GM19468 (cell line): ENCODE data around the gene LRRFIP2.
"Not testable (repeated sequence)": the region's sequence is repeated elsewhere in the genome, so short reads cannot be mapped to it uniquely, and the experiment has no call there.

Source experiments
- ATAC-seq: cut with Tn5 transposase; IDR thresholded peaks from one replicate; pipeline ENCODE4 v1.9.1; 2021; ENCODE audit warnings: mild to moderate bottlenecking, moderate library complexity, moderate number of reproducible peaks; ENCODE audit not compliant: unreplicated experiment; ENCODE audit errors: extremely low read depth

The LRRFIP2 gene

DNA sequence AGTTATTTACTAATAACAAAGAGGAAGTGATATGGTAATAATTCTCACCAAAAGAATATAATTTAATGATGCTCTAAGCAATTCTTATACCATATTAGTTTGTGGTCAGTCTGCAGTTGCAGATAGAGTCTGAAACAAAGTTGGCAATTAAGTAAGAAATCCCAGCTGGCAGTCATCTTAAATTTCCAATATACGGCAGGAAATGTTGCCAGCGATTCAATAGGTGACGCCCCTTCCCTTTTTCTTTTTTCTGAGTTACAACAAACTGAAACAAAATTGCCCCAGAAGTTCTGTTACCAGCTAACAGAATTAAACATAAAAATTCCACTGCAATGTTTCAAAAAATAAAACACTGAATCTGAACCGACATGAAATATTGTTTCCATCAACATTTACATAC lies 26.7 kb downstream of the LRRFIP2 start:
- ATAC-seq, result no peak

DNA sequence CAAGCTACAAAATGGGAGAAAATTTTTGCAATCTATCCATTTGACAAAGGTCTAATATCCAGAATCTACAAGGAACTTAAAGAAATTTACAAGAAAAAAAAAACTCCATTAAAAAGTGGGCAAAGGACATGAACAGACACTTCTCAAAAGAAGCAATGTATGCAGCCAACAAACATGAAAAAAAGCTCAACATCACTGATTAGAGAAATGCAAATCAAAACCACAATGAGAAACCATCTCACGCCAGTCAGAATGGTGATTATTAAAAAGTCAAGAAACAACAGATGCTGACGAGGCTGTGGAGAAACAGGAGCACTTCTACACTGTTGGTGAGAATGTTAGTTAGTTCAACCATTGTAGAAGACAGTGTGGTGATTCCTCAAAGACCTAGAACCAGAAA lies 27.5 kb downstream of the LRRFIP2 start:
- not testable (repeated sequence) for ATAC-seq

DNA sequence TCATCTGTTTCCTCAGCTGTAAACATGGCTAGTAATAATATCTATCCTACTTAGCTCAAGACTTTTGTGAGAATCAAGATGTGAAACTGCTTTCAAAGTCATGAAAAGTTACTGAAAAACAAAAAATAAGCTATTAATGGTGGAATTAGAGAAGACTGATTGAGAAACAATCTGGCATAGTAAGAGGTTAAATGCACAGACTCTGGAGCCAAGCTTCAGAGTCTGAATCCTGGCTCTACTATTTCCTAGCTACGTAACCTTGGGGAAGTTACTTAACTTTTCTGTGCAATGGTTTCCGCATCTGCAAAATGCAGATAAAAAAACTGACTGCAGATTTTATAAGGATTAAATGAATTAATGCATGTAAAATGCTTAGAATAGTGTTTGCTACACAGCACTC lies 28.8 kb downstream of the LRRFIP2 start:
- ATAC-seq, result no peak

DNA sequence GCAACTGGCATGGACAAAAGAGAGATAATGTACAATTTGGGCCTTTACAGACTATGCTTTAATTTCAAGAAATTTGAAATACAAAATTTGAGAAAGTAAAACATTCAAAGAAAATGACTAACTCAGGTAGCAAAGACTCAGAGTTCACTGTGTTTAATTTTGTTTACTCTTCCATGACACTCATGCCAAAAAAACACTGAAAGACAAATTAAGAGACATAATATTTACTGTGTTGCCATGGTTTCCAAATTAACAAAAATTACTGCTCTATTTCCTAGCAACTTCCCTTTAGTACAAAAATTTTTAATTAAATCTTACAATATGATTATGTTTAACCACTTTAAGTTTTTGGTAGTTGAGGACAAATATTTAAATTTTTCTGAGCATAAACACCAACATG lies 29.6 kb downstream of the LRRFIP2 start:
- ATAC-seq, result no peak

DNA sequence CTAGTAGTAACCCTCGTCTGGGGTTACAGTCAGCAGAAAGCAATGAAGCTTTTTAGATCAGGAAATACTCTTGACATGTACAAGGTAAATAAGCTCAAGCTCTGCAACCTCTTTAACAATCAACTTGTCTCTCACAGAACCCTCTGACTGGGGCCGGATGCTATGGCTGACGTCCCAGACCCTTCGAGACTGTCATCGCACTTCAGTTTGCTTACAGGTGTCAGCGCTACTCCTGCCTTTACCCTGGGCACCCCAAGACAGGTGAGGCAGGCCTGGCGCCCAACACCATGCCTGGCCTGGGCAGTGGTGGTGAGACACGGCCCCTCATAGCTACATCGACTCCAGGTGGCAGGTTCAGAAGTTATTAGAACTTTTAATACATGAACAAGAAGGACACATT lies 30.6 kb downstream of the LRRFIP2 start:
- no peak for ATAC-seq

DNA sequence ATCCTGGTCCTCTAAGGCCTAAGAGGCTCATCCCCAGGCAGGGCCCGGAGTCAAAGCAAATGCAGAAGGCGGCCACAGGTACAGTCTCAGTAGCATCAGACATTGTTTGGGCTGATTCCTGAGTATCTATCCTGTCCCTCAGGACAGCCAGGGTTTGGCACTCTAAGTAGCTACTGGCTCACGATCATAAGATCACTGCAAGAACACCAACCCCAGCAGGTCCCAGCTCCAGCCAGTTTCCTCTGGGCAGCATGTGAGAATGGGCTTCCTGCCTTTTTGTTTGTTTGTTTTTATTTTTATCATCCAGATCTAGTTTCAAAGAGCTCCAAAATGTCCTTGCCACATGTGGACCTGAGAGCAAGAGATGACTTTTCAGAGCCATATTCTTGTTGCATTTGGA lies 32.7 kb downstream of the LRRFIP2 start:
- no peak for ATAC-seq

DNA sequence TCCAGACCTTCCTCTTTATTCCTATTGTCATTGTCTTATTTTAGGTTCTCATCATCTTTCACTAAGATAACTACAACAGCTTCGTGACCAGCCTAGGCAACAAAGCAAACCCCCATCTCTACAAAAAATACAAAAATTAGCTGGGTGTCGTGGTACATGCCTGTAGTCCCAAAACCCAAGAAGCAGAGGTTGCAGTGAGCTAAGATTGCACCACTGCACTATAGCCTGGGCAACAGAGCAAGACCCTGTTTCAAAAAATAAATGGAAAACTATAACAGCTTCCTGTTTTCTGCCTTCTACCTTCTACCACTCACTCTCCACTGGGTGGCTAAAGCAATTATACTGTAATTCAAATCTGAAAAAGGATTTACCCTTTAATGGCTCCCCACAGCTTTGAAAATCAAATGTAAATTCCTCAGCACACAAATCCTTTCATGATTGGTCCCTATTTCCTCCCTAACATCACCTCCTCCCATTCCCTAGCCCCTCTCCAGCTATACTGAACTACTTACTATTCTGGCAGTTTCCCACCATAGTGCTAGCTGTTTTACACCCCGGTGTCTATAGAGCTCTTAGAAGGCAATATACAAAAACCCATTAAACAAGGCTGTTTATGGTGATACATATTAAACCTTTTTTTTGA lies 33.4 kb downstream of the LRRFIP2 start:
- ATAC-seq, result no peak

DNA sequence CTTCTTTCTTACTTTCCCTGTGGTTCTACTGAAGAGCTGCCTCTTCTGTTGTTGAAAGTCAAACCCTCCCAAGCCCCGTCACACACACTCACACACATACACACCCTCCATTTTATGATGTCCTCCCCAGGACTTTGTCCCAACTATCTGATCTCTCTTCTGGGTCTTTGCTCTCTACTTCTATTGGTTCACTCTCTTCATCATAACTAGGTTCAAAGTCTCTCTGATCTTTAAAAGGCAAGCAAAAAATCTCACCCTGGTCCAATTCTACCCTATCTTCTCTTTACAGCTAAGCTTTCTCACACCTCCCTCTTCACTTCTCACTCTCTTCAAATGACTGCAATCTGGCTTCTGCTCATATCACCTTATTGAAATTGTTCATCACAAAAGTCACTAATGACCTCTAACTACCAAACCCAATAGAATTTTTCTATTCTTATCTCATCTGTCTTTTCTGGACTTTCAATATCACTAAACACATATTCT lies 34.8 kb downstream of the LRRFIP2 start:
- ATAC-seq, result no peak

DNA sequence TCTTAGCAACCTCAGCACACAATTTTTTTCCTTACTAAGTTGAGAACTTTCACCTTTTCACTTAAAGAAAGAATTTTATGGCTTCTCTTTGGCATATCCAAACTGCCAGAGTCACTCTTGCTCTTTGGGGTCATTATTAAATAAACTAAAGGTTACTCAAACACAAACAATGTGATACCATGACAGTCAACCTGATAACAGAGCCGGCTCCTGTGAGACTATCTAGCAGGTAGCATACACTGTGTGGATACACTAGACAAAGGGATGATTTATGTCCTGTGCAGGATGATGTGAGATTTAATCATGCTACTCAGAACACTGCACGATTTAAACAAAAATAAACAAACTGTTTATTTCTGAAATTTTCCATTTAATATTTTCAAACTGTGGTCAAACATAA lies 35.6 kb downstream of the LRRFIP2 start:
- ATAC-seq, result no peak

DNA sequence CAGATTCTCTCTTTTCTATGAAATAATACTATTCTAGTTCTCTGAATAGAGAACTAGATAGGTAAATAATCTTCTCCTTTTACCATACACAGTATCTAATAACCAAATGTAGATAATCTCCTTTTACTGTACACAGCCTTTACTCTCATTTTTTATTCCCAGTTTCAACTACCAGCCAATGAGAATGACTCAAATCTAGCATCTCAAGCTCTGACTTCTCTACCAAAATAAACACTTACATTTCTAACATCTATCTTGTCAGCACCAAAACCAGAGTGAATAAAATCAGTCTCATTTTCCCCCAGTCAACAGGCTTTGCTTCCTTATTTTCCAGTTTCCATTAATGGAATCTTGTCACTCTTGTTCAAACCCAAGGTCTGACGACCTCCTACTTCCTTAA lies 36.9 kb downstream of the LRRFIP2 start:
- no peak for ATAC-seq

DNA sequence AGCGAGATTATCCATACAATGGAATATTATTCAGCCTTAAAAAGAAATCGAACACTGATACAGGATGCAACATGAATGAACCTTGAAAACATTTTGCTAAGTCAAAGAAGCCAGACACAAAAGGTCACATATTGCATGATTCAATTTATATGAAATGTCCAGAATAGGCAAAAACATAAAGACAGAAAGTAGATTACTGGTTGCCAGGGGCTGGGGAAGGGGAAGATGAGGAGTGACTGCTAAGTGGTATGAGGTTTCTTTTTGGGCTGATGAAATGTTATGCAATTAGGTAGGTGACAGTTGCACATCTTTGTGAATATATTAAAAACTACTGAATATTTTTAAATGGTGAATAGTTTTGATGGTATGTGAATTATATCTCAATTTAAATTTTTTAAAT lies 38.3 kb downstream of the LRRFIP2 start:
- no peak for ATAC-seq

DNA sequence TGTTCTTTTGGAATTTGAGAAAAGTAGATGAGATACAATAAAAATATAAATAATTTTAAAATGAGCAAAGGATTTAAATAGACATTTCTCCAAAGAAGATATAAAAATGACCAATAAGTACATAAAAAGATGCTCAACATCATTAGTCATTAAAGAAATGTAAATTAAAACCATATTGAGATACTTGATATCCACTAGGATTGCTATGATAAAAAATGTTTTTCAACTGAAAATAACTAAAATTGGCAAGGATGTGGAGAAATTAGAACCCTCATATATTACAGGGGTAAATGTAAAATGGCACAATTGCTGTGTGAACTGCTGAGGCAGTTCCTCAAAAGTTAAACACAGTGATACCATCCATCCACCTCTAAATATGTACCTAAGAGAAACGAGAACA lies 38.8 kb downstream of the LRRFIP2 start:
- no peak for ATAC-seq

DNA sequence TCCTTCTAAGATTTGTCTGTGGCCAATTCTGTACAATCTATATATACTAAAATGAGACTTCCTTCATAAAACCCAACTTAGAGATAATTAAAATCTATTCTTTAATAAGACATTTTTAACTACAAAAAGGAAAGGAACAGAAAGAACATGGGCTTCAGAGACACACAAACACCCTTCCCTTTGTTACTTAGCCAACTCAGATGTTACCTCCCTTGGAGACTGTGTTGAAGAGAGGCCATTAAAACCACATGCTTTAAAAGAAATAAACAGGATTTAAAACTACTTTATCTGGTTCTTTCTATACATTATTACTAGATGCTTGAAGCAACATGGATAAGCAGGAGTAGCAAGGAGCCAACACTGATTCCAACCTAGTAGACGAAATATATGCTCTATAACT lies 42.0 kb downstream of the LRRFIP2 start:
- no peak for ATAC-seq

DNA sequence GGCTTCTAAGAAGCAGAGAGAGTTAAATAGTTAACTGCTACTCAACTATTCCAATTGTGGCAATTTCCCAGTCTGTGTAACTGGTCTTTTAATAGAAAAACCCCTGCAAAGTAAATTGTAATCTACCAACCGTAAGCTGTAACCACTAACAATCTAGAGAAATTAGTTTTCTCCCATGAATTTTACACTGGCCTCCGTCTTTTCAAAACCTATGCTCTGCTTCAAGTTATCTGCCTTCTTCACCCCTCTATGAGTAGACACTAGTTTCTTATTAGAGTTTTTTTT lies 42.6 kb downstream of the LRRFIP2 start:
- ATAC-seq, result no peak

DNA sequence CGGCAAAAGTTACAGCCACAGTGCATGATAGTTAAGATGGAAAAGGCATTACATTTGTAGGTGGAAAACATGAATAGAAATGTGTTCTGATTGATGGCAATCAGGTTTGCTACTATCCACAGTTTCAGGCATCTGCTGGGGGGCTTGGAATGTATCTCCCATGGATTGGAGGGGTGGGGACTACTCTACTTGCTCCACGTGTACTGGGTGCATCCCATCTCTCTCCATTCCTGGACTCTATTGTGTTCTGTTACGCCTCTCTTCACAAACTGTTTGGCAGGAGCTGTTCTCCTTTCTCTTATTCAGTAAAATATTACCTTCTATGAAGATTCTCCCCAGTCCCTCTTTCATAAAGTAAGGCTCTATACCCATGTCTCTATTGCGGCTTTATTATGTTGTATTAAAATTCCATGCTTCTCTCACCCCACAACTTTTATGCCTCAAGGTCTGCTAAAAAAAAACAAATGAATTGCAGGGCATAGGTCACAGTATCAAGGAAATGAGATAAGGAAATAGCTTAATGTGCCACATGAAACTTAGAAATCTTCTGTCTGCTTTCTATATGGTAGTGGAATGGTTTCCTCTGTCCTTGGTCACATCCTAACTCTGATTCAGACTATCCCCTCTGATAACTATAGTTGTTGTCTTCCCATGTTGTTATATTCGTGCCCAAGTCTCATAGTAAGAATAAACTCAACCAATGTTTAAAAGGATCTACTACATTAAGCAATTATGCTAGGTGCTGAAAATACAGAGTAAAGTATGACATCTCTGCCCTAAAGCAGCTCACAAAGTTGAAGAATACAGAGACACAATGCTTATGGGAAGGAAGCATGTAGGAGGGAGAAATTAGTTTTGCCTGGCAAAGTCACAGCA lies 43.2 kb downstream of the LRRFIP2 start:
- no peak for ATAC-seq

DNA sequence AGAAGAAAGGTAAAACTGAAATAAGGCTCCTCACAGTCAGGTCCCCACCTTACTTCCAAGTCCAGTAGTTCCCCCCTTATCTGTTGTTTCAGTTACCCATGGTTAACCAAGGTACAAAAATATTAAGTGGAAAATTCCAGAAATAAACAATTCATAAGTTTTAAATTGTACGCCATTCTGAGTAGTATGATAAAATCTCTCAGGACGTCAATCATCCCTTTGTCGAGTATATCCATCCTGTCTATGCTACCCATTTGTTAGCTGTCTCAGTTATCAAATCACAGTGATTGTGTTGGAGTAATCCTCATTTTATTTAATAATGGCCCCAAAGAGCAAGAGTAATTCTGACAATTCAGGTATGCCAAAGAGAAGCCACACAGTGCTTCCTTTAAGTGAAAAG lies 43.9 kb downstream of the LRRFIP2 start:
- no peak for ATAC-seq

DNA sequence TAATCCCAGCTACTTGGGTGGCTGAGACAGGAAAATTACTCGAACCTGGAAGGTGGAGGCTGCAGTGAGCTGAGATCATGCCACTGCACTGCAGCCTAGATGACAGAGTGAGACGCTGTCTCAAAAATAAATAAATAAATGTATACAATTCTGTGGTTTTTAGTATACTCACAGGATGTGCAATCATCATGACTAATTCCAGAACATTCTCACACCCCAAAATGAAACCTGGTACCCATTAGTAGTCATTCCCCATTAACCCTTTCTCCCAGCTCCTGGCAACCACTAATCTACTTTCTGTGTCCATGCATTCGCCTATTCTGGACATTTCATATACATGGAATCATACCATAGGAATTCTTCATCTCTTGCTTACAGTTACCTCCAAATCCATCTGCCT lies 44.5 kb downstream of the LRRFIP2 start:
- ATAC-seq, result no peak

DNA sequence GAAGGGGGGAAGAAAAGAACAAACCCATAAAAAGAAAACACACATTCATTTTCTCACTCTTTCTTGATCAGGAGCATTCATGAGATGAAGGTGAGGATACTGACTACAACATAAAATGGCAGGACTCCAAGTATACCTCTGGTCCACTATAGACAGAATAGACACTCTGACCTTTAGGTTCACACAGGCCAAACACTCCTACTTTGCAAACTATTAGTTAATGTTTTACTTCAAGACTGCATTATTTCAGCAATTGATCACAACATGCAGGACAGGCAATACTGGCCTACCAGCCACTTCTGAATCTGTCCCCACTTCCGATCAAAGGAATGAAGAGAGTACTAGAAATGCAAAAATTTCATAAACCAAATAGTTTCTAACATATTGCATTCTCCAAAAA lies 47.0 kb downstream of the LRRFIP2 start:
- ATAC-seq, result no peak

DNA sequence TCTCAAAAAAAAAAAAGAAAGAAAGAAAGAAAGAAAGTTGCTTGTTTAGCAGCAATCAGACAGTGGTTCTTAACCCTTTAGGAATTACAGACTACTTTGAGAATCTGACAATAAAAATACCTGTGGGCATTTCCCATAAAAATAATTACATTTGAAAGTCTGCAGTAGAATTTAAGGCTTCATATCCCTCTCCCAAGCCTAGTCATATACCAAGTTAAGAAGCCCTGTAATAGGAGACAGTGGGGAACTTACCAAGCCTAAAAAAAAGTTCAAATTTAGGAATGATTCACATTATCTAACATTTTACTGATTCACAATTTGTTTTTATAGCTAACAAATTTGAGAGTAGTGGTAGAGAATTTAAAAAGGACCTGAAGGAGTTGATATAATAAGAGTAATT lies 47.5 kb downstream of the LRRFIP2 start:
- ATAC-seq, result no peak

DNA sequence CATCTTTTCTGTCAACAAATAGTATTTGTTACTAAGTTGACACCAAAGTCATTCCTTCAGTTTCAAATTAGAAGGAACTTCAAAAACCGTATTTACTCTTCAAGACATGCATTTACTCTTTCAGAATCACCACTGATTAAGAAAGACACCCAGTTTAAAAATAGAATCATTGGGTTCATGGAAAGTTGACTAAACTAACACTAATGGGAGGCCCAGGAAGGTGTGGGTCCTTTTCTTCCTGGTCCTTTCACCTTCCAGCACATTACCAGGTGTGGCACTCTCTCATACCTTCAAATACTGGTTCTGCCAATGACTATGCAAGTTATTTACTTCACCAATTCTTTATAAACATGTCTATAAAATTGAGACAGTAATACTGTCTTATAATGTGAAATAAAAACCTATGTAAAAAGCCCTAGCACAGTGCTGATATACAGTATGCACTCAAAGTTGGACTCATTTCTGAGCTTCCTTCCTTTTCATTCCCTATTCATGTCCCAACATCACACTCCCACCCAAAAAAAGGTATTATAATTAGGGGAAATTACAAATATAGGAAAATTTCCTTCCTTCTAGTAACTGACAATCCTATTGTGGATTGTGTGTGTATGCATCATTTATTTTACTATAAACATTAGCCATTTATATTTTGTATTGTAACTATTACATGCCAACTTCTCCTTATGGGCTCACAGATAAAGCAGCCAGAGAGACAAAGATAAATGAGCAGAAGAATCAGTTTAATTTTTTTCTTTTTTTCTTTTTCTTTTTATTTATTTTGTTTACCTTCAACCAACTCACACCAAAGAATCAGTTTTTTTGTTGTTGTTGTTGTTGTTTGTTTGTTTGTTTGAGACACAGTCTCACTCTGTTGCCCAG lies 48.9 kb downstream of the LRRFIP2 start:
- no peak for ATAC-seq

DNA sequence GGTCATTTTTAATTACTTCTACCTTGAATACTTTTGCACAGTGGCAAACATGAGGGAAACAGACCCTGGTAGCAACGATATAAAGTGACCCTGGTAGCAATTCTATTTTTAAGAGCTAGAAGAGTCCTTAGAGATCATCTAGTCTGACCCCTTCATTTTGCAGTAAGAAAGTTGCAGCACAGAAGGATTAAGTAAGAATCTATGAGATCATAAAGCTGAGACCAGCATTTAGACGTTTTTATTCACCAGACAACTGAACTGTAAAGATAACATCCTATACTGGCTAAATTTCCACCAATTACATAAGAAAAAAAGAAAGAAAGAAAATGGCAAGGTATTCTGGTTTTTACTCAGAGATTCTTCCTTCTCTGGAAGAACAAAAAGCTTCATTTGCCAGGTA lies 49.9 kb downstream of the LRRFIP2 start:
- no peak for ATAC-seq
